Right forelimb (tissue), 1 donor: ENCODE measurements around the gene ESPL1.

Experiments used
- DNase-seq: peaks from one replicate; pipeline ENCODE4 v3.0.0-alpha.2; 2018

The ESPL1 gene

DNA sequence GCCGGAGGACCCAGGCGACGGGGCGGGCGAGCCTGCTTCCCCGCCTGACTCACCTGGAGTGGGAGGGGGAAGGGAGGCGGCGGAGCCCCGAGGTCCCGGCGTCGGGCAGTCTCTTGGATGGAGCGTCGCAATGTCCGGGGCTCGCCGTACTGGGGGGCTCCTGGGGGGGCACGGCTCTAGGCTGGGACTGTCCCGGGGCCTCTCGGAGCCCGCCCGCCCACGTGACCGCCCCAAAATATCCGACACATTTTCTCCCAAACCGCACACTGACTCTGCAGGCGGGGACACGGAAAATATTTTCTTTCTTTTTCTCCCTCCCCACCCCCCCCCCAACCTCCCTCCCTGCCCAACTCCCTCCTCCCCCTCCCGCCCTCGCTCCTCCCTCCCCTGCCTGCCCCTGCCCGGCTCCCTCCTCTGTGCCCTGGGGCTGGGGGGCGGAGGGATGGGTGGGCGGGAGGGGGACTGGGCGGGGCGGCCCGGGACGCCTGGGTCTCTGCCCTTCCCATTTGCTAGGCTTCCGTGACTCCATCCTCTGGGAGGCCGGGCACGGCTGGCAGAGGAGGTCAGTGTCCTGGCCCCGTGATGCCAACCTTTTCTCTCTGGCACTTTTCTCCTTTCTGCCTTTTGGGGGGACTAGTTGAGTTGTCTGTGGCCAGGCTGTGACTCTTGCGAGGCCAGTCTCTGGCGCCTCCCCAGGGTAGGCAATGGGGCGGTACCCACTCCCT is 36.0 kb upstream of the ESPL1 start, which contains the start of gene RARG:
Gene RARG (minus strand): TSS at position 289 of the 725 bp plus-strand sequence. CDS start 4,664 bp downstream, outside the sequence.
- DNase-seq: peak; percentile 85

DNA sequence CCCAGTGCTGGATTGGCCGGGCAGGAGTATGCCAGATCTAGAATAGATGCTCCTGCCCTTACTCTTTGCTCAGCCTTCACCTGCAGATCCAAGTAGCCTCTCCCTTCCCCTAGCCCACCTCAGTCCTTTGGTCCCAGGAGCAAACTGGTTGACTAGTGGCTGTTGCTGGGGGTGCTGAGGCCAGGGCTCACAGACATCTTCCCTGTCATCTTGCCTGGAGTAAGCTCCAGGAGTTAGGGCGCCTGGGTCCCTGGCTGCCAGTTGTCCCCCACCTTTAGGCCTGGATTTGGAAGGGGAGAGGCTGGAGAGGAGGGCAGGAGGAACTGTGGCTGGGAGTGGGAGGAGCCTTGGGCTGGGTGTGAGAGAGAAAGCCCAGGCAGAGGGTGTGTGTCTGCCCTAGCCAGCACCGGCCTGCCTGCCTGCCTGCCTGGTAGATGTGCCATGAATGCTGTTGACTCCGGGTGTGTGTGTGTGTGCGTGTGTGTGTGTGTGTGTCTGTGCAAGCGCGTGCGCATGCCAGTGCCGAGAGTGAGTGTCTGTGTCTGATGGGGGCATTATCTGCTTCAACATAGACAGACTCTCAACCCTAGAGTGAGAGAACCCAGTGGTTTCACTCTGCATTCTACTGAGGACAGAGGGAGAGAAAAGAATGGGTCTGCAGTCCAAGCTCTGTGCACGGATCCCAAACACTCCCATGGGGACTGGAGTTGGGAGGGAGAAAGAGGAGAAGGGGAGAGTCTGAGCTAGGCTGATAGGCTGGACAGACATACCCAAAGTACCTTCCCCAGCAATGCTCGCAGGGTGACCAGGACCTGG is 35.2 kb upstream of the ESPL1 start:
- DNase-seq: no peak

DNA sequence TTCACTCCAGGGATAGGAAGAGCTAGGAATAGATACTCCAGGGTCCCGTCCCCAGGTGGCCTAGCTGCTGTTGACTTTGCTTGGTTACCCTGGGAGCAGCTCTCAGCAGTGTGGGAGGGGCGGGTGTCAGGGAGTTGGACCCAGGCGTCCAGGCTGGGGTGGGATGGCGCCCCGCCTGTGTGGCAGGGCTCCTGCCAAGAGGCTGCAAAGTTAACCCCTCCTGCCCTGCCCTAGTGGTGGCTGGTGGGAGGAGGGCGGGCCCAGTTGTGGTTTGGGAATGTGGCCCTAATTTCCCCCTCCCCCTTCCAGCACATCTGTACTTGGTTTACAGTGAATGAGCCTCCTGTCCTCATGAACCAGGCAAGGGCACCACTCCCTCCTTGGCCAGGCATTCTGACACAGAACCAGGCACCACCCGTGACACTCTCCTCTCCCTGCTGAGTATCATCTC is 34.4 kb upstream of the ESPL1 start:
- no peak for DNase-seq

DNA sequence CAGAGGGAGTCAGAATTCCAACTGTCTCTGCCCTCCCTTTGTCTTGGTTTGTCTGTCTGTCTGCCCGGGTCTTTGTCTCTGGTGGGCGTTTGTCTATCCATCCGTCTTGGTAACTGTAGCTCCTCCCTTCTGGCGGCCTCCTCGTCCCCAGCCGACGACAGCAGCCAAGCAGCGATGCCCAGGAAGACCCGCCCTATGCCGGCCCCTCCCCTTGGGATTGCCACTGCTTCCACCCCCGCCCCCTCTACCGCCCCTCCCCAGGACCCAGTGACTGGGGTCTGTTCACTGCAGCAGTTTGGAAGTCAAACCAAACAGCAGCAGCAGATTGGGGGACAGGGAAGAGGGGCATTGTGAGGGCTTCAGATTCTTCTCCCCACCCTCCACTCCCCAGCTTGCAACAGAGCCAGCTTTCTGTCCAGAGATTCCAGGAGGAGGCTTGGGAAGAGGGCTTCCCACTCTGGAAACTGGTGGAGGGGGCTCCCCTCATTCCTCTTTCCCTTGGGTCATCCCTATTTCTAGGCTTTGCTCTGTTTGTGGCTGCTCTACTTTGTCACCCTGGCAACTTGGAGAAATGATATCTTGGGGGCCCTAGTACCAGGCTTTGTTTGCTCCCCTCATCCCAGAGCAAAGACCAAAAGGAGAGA is 33.7 kb upstream of the ESPL1 start:
- DNase-seq: peak; percentile 78

DNA sequence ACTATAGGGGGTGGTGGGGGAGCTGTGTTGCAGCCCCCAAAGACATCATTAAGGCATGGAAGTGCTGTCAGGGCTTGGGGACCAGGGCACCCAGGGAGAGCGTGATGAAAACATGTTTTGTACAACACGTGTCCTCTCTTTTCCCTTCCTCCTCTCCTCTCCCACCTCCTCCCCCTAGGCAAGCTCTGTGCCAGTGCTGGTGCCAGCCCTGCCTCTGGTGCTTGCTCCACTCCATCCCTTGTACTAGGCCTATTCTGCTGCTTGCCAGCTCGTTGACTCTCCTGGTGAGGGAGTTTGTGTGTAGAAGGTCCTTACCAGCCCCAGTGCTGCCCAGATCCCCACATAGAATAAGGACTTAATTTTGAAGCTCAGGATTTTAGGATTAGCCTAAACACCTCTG is 32.9 kb upstream of the ESPL1 start:
- DNase-seq: no peak

DNA sequence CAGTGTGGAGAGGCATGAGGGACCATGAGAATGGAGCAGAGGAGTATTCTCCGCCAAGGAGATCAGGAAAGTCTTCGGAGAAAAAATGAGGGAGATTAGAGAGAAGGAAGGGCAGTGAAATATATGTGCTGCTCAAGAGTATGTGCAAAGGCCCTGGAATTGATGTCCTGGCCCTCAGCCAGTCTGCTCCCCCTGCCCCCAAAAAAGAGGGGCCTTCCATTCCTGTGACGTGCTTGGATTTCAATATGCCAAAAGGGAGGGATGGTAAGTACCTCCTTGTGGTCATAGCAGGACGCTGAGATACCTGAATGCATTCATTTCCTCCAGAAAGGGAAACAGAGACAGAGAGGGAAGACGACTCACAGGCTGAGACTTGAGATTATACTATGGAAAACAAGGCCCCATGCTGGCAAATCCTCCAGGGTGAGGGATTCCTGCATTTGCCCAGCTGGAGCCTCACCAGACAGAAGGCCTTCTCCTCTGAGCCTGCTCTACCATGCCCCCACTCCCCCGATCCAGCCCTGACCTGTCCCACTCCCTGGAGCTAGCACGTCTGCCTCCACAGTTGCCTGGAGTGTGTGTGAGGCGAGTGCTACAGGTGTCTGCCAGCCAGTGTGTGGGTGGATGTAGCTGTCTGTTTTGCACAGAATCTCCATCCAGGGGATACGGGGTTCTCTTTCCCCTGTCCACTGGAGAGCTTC is 32.2 kb upstream of the ESPL1 start:
- DNase-seq: no peak

DNA sequence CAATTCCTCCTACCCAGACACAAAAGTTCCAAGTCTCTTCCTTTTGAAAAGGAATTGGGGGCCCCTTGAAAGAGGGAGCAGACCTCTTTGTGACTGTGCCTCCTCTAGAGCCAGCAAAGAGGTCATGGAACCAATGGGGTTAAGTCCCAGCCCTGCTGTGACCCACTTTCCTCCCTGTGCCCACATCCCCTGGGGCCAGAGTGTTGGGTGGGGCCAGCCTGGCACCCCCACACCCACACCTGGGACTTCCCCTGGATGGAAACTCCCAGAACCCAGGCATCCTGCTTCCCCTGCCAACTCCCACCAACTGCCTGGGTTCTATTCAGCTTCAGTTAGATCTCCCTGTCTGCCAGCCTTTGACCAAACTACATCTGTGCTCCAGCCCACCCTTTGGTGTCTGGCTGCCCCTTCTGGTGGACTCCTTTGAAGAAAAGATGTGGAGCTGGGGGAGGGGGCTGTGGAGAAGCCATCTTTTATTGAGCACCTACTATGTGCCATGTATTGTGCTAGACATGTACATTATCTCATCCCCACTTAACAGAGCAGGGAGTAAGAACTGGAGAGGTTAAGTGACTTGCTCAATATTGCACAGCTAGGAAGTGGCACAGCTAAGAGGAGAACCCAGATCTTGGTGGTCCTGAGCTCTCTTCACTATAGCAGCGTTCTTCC is 31.5 kb upstream of the ESPL1 start:
- no peak for DNase-seq

DNA sequence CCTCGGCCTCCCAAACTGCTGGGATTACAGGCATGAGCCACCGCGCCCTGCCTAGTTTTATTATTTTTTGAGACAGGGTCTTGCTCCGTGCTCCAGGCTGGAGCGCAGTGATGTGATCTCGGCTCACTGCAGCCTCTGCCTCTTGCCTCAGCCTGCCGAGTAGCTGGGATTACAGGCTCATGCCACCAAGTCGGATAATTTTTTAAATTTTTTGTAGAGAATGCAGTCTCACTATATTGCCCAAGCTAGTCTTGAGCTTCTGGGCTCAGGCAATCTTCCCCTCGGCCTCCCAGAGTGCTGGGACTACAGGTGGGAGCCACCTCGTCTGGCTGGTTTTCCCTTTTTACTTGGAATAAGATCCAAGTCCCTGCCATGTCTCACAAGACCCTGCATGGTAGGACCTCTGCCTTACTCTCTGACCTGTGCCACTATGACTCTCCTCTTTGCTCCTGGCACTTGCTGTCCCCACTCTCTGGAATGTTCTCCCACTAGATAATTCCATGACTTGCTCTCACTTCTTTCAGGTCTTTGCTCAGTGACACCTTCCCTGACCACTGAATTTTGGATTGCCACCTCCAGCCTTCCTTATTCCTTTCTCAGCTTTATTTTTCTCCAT is 28.3 kb upstream of the ESPL1 start:
- no peak for DNase-seq

DNA sequence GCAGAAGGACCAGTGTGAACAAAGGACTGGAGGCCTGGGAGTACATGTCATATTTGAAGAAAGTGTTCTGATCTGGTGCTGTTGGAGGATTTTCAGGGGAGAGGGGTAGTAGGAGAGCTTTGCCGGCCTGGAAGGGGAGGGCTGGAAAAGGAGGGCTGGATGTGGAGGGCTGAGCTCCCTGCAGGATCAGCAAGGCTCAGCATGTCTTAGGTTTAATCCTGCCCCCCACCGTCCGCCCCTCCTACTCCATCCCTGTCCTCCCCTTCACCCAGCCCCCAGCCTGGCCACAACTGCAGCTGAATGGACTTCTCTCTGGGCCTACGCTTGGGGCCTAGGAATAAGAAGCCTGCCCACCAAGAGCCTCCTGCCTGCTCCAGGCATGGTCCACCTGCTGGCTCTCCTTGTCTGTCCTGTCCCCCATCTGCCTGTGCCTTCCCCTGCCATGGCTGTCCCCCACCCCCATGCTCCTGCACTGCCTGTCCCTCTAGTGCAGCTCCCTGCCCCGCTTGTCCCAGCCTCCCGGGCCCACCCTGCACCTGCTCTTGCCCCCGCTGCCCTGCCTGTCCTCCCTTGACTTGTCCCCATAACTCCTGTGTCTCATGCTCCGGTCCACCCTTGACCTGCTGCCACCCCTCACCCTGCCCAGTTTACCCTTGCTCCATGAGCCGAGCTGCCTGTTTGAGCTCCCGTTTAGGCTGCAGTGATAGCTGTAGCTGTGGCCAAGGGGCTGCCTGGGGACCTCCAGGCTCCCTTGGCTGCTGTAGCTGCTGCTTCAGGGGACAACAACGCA is 26.3 kb upstream of the ESPL1 start:
- DNase-seq: no peak

DNA sequence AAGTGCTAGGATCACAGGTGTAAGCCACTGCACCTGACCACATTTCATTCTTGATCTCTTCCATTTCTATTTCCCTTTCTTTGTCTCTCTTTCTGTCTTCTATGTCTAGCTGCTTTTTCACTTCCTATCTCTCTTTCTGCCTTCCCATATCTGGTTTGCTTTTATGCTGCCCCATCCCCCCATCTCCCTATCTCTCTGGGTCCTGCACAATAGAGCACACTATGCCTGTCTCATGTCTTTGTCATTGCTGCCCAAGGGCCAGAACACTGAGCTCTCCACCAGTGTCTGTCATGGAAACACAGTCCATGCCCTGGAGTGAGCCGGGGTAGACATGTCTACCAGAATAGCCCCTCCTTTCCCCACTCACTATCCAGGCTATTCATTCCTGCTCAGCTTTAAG is 23.8 kb upstream of the ESPL1 start:
- DNase-seq: no peak

DNA sequence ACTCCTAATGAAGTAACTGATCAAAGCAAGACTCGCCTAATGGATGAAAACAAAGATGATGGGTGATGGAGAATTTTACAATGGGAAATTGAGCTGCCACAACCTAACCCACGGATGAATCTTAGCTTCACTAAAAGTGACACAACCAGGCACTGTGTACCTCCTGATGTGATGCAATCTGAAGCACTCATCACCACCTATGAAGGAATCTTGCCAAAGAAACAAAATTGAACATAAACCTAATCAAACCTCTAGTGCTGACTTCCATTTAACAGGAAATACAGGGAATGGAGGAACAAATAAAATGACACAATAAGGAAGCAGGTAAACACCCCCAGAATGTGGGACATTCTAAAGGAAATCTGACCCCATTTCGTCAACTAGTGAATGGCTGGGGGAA is 22.8 kb upstream of the ESPL1 start:
- DNase-seq: no peak

DNA sequence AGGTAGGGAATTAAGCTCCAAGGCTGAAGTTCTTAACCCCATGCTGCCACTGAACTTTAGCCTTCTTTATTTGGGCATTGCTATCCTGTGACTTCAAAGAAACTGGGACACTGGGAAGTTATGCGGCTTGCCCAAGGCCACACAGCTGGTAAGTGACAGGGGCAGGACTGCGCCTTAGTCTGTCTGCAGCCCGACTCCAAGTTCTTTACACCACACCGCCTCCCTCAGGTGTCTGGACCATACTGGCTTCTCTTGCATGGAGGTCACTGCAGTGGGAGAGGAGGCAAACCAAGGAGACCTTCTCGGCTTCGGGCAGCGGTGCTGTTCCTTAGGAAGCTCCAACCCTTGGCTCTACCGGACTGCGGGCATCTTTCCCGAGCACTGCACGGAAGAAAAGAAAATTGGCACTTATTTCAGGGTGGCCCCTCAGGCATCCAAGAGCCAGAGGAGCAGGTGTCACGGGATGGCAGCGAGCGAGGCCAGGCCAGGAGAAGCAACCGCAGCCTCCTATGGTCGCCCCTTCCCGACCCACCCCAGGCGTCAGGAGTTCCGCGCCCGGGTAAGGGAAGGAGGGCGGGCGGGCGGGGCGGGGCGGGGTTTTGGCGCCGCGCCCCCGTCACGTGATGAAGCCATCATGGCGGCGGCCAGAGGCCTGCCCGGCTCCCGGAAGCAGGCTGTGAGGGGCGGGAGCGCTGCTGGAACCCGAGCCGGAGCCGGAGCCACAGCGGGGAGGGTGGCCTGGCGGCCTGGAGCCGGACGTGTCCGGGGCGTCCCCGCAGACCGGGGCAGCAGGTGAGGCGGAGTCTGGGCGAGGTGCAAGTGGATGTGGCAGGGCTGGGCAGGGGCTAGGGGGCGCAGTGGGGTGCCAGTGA is 16.4 kb upstream of the ESPL1 start:
- DNase-seq: peak; percentile 94

DNA sequence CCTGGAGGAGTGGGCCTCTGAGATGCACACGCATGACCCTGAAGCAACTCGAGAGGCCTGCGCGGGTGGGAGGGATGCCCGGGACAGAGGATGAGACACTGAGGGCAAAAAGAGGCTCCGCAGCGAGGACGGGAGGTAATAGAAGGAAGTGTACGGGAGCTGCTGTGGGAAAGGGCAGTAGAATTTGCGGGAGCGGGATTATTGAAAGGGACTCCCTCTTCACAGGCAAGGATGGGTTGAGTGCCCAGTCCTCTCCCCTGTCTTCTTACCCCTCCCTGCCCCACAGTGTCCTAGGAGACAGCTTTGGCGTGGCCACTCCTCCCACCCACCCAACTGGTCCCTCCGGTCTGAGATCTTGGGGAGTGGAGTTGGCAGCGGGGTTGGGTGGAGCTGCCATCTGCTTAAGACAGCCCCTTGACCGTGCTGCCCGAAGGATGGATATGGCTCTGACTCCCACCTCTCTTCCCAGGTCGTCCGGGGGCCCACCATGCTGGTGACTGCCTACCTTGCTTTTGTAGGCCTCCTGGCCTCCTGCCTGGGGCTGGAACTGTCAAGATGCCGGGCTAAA is 15.7 kb upstream of the ESPL1 start:
- no peak for DNase-seq

DNA sequence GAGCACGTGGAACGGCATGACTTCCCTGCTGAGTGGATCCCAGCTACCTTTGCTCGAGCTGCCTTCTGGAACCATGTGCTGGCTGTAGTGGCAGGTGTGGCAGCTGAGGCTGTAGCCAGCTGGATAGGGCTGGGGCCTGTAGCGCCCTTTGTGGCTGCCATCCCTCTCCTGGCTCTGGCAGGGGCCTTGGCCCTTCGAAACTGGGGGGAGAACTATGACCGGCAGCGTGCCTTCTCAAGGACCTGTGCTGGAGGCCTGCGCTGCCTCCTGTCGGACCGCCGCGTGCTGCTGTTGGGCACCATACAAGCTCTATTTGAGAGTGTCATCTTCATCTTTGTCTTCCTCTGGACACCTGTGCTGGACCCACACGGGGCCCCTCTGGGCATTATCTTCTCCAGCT is 14.8 kb upstream of the ESPL1 start:
- DNase-seq: no peak

DNA sequence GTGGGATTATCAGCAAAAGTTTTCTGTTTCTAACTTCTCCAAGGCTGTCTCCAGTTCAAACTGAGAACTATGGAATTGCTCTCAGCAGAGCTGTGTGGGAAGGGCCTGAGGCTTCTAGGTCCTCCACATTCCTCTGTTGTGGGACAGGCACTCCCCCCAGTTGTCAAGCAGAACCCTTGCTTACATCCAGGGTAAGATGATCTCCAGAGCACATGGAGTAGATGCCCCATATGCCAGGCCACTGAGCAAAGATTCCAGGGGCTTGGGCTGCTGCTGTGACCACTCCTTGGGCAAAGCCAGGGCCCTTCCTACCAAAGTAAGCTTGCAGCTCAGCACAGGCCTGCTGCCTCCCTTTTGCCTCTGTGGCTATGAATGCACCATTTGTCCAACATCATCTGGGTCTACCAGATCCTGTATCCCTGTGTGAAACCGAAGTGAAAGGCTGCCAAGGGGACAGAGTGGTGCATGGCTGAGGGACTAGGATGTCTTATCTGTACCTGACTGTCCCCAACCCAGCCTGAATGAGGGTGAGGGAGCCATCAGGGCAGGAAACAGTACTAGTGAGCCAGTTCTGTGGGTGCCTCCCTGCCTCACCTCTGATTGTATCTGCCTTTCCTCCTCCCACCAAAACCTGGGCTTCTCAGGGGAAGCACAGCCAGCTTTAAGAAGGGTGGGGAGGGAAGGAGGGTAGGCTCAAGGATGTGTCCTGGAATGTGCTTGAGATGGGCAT is 13.1 kb upstream of the ESPL1 start:
- DNase-seq: no peak

DNA sequence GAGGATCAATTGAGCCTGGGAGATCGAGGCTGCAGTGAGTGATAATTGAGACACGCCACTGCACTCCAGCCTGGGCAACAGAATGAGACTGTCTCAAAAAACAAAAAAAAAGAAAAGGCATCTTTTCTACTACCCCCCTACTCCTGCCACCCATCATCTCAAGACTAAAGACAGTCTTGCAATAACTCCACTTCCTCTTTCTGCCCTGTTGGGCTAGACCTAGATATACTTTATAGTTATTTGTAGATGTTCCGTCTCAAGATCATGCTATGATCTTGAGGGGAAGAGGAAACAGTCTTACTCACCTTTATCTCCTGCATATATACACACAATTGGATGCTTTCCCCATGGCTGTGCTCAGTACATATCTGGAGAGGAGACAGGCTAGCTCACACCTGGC is 12.1 kb upstream of the ESPL1 start:
- no peak for DNase-seq

DNA sequence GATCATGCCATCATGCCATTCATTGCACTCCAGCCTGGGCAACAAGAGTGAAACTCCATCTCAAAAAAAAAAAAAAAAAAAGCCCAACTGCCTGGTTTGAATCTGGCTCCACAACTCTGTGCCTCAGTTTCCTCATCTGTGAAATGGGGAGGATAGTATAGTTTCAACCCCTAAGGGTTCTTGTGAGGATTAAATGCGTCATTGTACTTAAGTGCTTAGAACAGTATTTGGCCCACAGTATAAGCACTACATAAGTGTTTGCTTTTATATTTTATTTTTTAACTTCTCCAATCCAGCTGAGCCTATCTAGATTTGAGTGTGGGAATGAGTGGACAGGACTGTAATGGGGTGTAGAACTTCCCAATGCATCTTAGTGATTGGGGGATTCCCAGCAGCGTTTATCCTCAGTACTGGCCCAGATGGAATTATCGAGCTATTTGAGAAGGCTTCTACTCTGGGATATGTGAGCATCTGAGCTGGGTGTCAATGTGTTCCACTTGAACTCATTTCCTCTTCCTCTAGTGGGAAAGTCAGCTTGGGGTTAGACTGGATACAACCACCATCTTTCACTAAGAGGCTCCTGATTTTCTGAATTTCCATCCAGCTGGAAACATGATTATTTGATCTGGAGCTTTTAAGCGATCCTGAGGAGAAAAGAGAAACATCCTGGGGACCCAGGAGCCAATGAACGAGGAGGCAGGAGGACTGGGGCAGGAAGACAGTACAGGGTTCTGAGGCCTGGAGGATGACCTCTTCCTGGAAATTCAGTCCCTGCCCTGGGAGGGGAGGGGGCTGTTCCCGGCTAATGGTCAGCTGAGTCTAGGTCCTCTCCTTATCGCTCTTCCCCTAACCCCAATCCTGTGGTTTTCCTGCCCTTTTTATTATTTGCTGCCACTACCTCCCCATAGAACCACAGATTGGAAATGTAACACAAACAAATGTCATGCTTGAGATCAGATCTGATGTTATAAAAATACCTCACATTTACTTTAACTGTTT is 9.3 kb upstream of the ESPL1 start:
- DNase-seq: no peak

DNA sequence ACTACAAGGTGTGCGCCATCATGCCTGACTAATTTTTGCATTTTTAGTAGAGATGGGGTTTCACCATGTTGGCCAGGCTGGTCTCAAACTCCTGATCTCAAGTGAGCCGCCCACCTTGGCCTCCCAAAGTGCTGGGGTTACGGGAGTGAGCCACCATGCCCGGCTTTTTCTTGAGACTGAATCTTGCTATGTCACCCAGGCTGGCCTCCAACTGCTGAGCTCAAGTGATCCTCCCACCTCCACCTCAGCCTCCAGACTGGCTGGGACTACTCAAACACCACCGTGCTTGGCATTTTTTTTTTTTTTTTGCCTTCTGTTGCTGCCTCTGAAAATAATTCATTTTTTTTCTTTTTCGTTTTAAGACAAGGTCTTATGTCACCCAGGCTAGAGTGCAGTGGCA is 8.2 kb upstream of the ESPL1 start:
- DNase-seq: no peak
